Thoracic aorta (tissue), 2 donors: ENCODE data around the gene RBM46. TPM values are rescaled to one million over a fixed set of nuclear protein-coding genes. Genes with fewer than 3 reads are reported as not detected.

ENCODE experiments used
- ATAC-seq: fragments of 150-250 bp; one replicate; pipeline ENCODE4 v1.8.0; 2017; ENCODE audit warnings: low read depth; ENCODE audit not compliant: insufficient number of reproducible peaks, low FRiP score
- DNase-seq: peaks from one replicate; pipeline ENCODE4 v3.0.0-alpha.2; 2020; ENCODE audit warnings: low spot score
- H3K27ac ChIP-seq, 2 donors: fragments of 200-600 bp; sonication (generic); 1 replicate in 1 of 2; 2 replicates in 1 of 2; pipeline ENCODE4 v1.5.1; 2016; ENCODE audit warnings: mild to moderate bottlenecking in 2 of 2, moderate library complexity in 2 of 2
- H3K27me3 ChIP-seq: fragments of 200-600 bp; sonication (generic); replicated peaks from 2 replicates; pipeline ENCODE4 v1.6.0; 2016; ENCODE audit warnings: mild to moderate bottlenecking; ENCODE audit not compliant: insufficient read depth
- H3K36me3 ChIP-seq: fragments of 200-600 bp; sonication (generic); one replicate; pipeline ENCODE4 v1.5.1; 2016
- H3K4me1 ChIP-seq, 2 donors: fragments of 200-600 bp; sonication (generic); 1 replicate in 1 of 2; 2 replicates in 1 of 2; pipeline versions ENCODE4 v1.5.1 to v1.6.0; 2016; ENCODE audit warnings: low read depth in 2 of 2, mild to moderate bottlenecking in 1 of 2; ENCODE audit not compliant: control insufficient read depth in 1 of 2
- H3K4me3 ChIP-seq: fragments of 200-600 bp; sonication (generic); 2 replicates; pipeline ENCODE4 v1.5.1; 2016; ENCODE audit warnings: mild to moderate bottlenecking
- H3K9me3 ChIP-seq: fragments of 200-600 bp; sonication (generic); 2 replicates; pipeline ENCODE4 v1.5.1; 2016
- CTCF ChIP-seq: fragments of 200-600 bp; sonication (generic); IDR thresholded peaks from one replicate; pipeline ENCODE4 v1.5.1; 2019; ENCODE audit warnings: antibody characterized with exemption
- total RNA-seq, 2 donors: library from RNA; depleted of rRNA; stranded (reverse); fragments of >200 nt; gene quantifications; one replicate each; pipeline versions ENCODE4 v1.1.0 to v1.2.3, GENCODE V29; 2016

Gene RBM46
- total RNA-seq, 2 donors from 2014 or later = not detected

GRCh38 chr4:154836513-154836912 is 55.4 kb downstream of the RBM46 start:
- DNase-seq (no peak), ATAC-seq (no peak)
- H3K36me3 ChIP-seq = no peaks in the 10 kb centered on the region
- H3K27me3 ChIP-seq = no peaks in the 10 kb centered on the region
- no peak for TF ChIP-seq CTCF
- H3K4me3 ChIP-seq = no peak overlapping the region
- no peaks in the 10 kb centered on the region for H3K4me1 ChIP-seq
- H3K9me3 ChIP-seq = no peaks in the 10 kb centered on the region
- H3K27ac ChIP-seq = no peak overlapping the region

- H3K4me3 ChIP-seq = no peak overlapping the region
- H3K4me1 ChIP-seq = no peaks in the 10 kb centered on the region
- no peak for ATAC-seq
- no peak overlapping the region for H3K27ac ChIP-seq
- no peak for DNase-seq
- no peaks in the 10 kb centered on the region for H3K36me3 ChIP-seq
- H3K9me3 ChIP-seq = no peaks in the 10 kb centered on the region
- H3K27me3 ChIP-seq = no peaks in the 10 kb centered on the region
- TF ChIP-seq CTCF = no peak
These were observed 57.1 kb downstream of the RBM46 start for GRCh38 chr4:154838155-154838554.

GRCh38 chr4:154838694-154839093 is 57.6 kb downstream of the RBM46 start:
- no peak for DNase-seq
- no peak overlapping the region for H3K4me3 ChIP-seq
- no peaks in the 10 kb centered on the region for H3K9me3 ChIP-seq
- no peak for ATAC-seq
- H3K27ac ChIP-seq = no peak overlapping the region
- H3K36me3 ChIP-seq = no peaks in the 10 kb centered on the region
- no peaks in the 10 kb centered on the region for H3K27me3 ChIP-seq
- H3K4me1 ChIP-seq = no peaks in the 10 kb centered on the region
- no peak for TF ChIP-seq CTCF

GRCh38 chr4:154854362-154854761 is 73.3 kb downstream of the RBM46 start:
- H3K27me3 ChIP-seq = no peaks in the 10 kb centered on the region
- no peak overlapping the region for H3K4me3 ChIP-seq
- DNase-seq (no peak), ATAC-seq (no peak)
- H3K36me3 ChIP-seq = no peaks in the 10 kb centered on the region
- no peak for TF ChIP-seq CTCF
- H3K9me3 ChIP-seq = no peaks in the 10 kb centered on the region
- H3K4me1 ChIP-seq = no peaks in the 10 kb centered on the region
- H3K27ac ChIP-seq = no peak overlapping the region

GRCh38 chr4:154858166-154858565 is 77.1 kb downstream of the RBM46 start:
- ATAC-seq = no peak

More at GRCh38 chr4:154858166-154858565, 77.1 kb downstream of the RBM46 start:
- TF ChIP-seq CTCF = no peak
- no peak overlapping the region for H3K27ac ChIP-seq
- no peak overlapping the region for H3K4me3 ChIP-seq
- H3K4me1 ChIP-seq = no peaks in the 10 kb centered on the region
- H3K27me3 ChIP-seq = no peaks in the 10 kb centered on the region
- peaks cover 7% of the 10 kb centered on the region for H3K9me3 ChIP-seq
- no peaks in the 10 kb centered on the region for H3K36me3 ChIP-seq
- DNase-seq = no peak
